ENCODE data around the gene SLC29A3. TPM values are rescaled to one million over a fixed set of nuclear protein-coding genes. Genes with fewer than 3 reads are reported as not detected.

SLC29A3 gene
- total and polyA plus RNA-seq, 2 experiments from 2014 or later = 10.3 to 12.3 TPM

DNA sequence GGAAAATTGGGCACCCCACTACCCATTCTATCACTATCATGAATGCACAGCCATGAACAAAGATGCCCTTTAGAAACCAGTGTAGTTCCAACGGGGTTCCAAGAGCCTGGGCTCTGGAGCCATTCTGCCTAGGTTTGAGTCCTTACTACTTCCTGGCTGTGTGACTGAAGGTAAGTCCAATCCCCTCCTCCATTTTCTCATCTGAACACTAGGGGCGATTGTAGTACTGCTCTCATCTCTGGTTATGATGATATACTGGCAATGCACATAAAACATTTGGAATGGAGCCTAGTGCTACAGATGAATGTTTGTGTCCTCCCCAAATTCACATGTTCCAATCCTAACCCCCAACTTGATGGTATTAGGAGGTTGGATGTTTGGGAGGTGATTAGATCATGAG is 49.6 kb downstream of the SLC29A3 start:
- ATAC-seq = peak; percentile 52
- Mint-ChIP-seq H3K36me3 (ENCODE audit: low read depth) (no peaks in the 10 kb centered on the region), H3K27me3 (ENCODE audit: insufficient read depth, low read depth, poor library complexity) (peaks cover 4% of the 10 kb centered on the region), H3K4me3 (no peak overlapping the region), H3K27ac (no peak overlapping the region), H3K9me3 (no peaks in the 10 kb centered on the region), H3K4me1 (peaks cover 10% of the 10 kb centered on the region)
- H3K9me2 ChIP-seq (ENCODE audit: insufficient read depth) = no peaks in the 10 kb centered on the region
- no peak overlapping the region for H3K27ac ChIP-seq (ENCODE audit: low read depth)
- H3K79me2 ChIP-seq (replicated peaks; ENCODE audit: insufficient read depth) = no peaks in the 10 kb centered on the region
- no peaks in the 10 kb centered on the region for H3K36me3 ChIP-seq (ENCODE audit: insufficient read depth)
- no peaks in the 10 kb centered on the region for H3F3A ChIP-seq (replicated peaks; ENCODE audit: low read depth)
- H3K4me1 ChIP-seq (ENCODE audit: insufficient read depth) = no peaks in the 10 kb centered on the region
- DNase-seq (ENCODE audit: low spot score) = peak; percentile 11
- H3K4me3 ChIP-seq = no peak overlapping the region
- H4K20me1 ChIP-seq (replicated peaks; ENCODE audit: insufficient read depth) = 0 out of 2 replicates have a peak, but pooled peaks cover 4% of the 10 kb centered on the region
- H3K27me3 ChIP-seq (ENCODE audit: insufficient read depth) = no peaks in the 10 kb centered on the region
- H3K4me2 ChIP-seq = no peak overlapping the region
- H2AFZ ChIP-seq = no peak overlapping the region
- TF ChIP-seq CREB1 (CRISPR knock-in tag; IDR thresholded peaks at IDR 0.05; ENCODE audit: low read depth) = no peak
- no peak for TF ChIP-seq STAT1 (IDR thresholded peaks at IDR 0.05; ENCODE audit: unreplicated experiment)
- TF ChIP-seq NANOG (IDR thresholded peaks at IDR 0.05; ENCODE audit: borderline replicate concordance) = no peak
- no peak for TF ChIP-seq POLR2AphosphoS5 (IDR thresholded peaks at IDR 0.05; ENCODE audit: low read depth)
- TF ChIP-seq EZH2 (IDR thresholded peaks at IDR 0.05; ENCODE audit: low read depth, unreplicated experiment) = no peak
- TF ChIP-seq, protein P1, sequence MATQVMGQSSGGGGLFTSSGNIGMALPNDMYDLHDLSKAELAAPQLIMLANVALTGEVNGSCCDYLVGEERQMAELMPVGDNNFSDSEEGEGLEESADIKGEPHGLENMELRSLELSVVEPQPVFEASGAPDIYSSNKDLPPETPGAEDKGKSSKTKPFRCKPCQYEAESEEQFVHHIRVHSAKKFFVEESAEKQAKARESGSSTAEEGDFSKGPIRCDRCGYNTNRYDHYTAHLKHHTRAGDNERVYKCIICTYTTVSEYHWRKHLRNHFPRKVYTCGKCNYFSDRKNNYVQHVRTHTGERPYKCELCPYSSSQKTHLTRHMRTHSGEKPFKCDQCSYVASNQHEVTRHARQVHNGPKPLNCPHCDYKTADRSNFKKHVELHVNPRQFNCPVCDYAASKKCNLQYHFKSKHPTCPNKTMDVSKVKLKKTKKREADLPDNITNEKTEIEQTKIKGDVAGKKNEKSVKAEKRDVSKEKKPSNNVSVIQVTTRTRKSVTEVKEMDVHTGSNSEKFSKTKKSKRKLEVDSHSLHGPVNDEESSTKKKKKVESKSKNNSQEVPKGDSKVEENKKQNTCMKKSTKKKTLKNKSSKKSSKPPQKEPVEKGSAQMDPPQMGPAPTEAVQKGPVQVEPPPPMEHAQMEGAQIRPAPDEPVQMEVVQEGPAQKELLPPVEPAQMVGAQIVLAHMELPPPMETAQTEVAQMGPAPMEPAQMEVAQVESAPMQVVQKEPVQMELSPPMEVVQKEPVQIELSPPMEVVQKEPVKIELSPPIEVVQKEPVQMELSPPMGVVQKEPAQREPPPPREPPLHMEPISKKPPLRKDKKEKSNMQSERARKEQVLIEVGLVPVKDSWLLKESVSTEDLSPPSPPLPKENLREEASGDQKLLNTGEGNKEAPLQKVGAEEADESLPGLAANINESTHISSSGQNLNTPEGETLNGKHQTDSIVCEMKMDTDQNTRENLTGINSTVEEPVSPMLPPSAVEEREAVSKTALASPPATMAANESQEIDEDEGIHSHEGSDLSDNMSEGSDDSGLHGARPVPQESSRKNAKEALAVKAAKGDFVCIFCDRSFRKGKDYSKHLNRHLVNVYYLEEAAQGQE (IDR thresholded peaks at IDR 0.05; ENCODE audit: unreplicated experiment) = no peak
- no peak for TF ChIP-seq EZH2phosphoT487 (IDR thresholded peaks at IDR 0.05; ENCODE audit: unreplicated experiment)
- peak; percentile 11 to 30; a peak in 2 of 4 replicates for TF ChIP-seq CTCF (conservative IDR thresholded peaks at IDR 0.05; ENCODE audit: low read depth in 2 of 2)

GRCh38 chr10:71369602-71370001 is 50.5 kb downstream of the SLC29A3 start:
- no peaks in the 10 kb centered on the region for H3K36me3 ChIP-seq (ENCODE audit: insufficient read depth)
- H3K36me3 Mint-ChIP-seq (ENCODE audit: low read depth) = no peaks in the 10 kb centered on the region
- no peaks in the 10 kb centered on the region for H3K9me2 ChIP-seq (ENCODE audit: insufficient read depth)
- H3K4me1 ChIP-seq (ENCODE audit: insufficient read depth) = no peaks in the 10 kb centered on the region
- 0 out of 2 replicates have a peak, but pooled peaks cover 4% of the 10 kb centered on the region for H4K20me1 ChIP-seq (replicated peaks; ENCODE audit: insufficient read depth)
- no peak overlapping the region for H3K4me3 Mint-ChIP-seq
- H2AFZ ChIP-seq = no peak overlapping the region
- no peak overlapping the region for H3K27ac ChIP-seq (ENCODE audit: low read depth)
- H3K79me2 ChIP-seq (replicated peaks; ENCODE audit: insufficient read depth) = no peaks in the 10 kb centered on the region
- no peaks in the 10 kb centered on the region for H3K27me3 Mint-ChIP-seq (ENCODE audit: insufficient read depth, low read depth, poor library complexity)
- H3K4me3 ChIP-seq = no peak overlapping the region
- H3K4me2 ChIP-seq = no peak overlapping the region
- H3K4me1 Mint-ChIP-seq = peaks cover 2% of the 10 kb centered on the region; the same call in 2 of the 3 replicates
- no peaks in the 10 kb centered on the region for H3F3A ChIP-seq (replicated peaks; ENCODE audit: low read depth)
- H3K27me3 ChIP-seq (ENCODE audit: insufficient read depth) = no peaks in the 10 kb centered on the region
- DNase-seq (ENCODE audit: low spot score) = no peak
- no peak for ATAC-seq
- no peak overlapping the region for H3K27ac Mint-ChIP-seq
- no peaks in the 10 kb centered on the region for H3K9me3 Mint-ChIP-seq
- TF ChIP-seq ZNF462 (CRISPR knock-in tag; IDR thresholded peaks at IDR 0.05) (no peak), ZNF331 (CRISPR knock-in tag; IDR thresholded peaks at IDR 0.05; ENCODE audit: low read depth) (no peak), NANOG (IDR thresholded peaks at IDR 0.05; ENCODE audit: borderline replicate concordance) (no peak)

All from GM23338 (cell line).